Spleen (tissue), 7 donors: ENCODE results near the gene ZNF652.

Experiments used
- POLR2A ChIP-seq, 3 donors: fragments of 450-650 bp; IDR thresholded peaks; one replicate each; pipeline ENCODE4 v1.5.1; 2017; ENCODE audit warnings: antibody characterized with exemption in 3 of 3, mild to moderate bottlenecking in 1 of 3
- TF ChIP-seq, protein P1 (sequence below), 11 experiments: fragments of 200-600 bp in 7 of 11; fragments of 450-650 bp in 4 of 11; sonication (generic) in 4 of 11; IDR thresholded peaks in 8 of 11; conservative IDR thresholded peaks in 3 of 11; 1 replicate in 7 of 11; 2 replicates in 4 of 11; pipeline versions ENCODE4 v1.4.0 to v1.8.0; 2016 to 2021; ENCODE audit warnings: antibody characterized with exemption in 11 of 11, inconsistent platforms in 4 of 11, mild to moderate bottlenecking in 1 of 11
- donor health status: DM: no; HTN: no; CAD: no; lungs with moderate emphysema.
- donor health status: DM: no; HTN: no; CAD: no.
- donor health status: DM: no; HTN: no; CAD: no.

DNA sequence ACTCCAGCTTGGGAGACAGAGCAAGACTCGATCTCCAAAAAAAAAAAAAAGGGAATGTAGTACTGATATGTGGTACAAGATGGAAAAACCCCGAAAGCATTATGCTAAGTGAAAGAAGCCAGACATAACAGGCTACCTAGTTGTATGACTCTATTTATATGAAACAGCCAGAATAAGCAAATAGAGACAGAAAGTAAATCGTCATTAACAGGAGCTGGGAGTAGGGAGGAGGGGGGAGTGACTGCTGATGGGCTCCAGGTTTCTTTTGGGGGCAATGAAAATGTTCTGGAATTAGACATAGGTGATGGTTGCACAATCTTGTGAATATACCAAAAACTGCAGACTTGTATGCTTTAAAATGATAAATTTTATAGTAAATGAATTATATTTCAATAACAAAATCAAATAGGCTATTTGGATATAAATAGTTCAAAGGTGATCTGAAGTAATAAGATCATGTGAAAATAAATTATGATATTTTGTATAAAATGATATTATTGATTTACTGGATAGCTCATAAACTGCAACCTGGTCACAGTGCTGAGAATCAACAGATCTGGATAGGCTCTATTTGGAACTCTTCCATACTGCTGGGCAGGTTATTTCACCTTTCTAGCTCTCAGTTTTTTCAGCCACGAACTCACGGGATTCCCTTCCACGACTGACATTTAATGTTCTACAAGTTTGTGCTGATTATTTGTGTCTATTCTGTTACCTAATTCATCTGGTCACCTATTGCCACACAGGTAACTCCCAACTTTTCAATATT lies 27.1 kb downstream of the ZNF652 start:
- no peak for TF ChIP-seq POLR2A (IDR thresholded peaks at IDR 0.05)
- TF ChIP-seq, protein P1, sequence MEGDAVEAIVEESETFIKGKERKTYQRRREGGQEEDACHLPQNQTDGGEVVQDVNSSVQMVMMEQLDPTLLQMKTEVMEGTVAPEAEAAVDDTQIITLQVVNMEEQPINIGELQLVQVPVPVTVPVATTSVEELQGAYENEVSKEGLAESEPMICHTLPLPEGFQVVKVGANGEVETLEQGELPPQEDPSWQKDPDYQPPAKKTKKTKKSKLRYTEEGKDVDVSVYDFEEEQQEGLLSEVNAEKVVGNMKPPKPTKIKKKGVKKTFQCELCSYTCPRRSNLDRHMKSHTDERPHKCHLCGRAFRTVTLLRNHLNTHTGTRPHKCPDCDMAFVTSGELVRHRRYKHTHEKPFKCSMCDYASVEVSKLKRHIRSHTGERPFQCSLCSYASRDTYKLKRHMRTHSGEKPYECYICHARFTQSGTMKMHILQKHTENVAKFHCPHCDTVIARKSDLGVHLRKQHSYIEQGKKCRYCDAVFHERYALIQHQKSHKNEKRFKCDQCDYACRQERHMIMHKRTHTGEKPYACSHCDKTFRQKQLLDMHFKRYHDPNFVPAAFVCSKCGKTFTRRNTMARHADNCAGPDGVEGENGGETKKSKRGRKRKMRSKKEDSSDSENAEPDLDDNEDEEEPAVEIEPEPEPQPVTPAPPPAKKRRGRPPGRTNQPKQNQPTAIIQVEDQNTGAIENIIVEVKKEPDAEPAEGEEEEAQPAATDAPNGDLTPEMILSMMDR (IDR thresholded peaks at IDR 0.05 in 8 of 11, conservative IDR thresholded peaks at IDR 0.05 in 3 of 11): no peak
